ENCODE measurements around the gene FUZ. TPM values are rescaled to one million over a fixed set of nuclear protein-coding genes. Genes with fewer than 3 reads are reported as not detected.

Gene FUZ
- total and polyA plus RNA-seq, 2 experiments from 2014 or later: 11.7 to 21.1 TPM

- no peaks in the 10 kb centered on the region for H3K79me2 ChIP-seq (ENCODE audit: insufficient read depth)
- no peaks in the 10 kb centered on the region for H3K9me2 ChIP-seq (ENCODE audit: insufficient read depth)
- no peaks in the 10 kb centered on the region for H3K4me1 ChIP-seq (ENCODE audit: insufficient read depth)
- no peak for DNase-seq
- no peak overlapping the region for H3K9ac ChIP-seq
- in situ Hi-C loops (cut with MboI): no loop called here
- H3K27ac ChIP-seq: no peak overlapping the region
- no peak overlapping the region for H3K4me2 ChIP-seq (ENCODE audit: unreplicated experiment)
- H3K36me3 ChIP-seq (ENCODE audit: low read depth): peaks cover 19% of the 10 kb centered on the region; the same call in 1 of the 2 replicates
- no peaks in the 10 kb centered on the region for H4K20me1 ChIP-seq (ENCODE audit: insufficient read depth)
- WGBS, 2 experiments (ENCODE audit: low coverage in 1 of 2, low lambda C conversion rate in 2 of 2, missing lambda C conversion rate in 2 of 2): 94 to 96% methylated on average over 11 of the region's 11 CpGs
- no peak overlapping the region for H2AFZ ChIP-seq
- H3K4me3 ChIP-seq: no peak overlapping the region
- no peaks in the 10 kb centered on the region for H3F3A ChIP-seq (ENCODE audit: insufficient read depth)
- H3K9me3 ChIP-seq (ENCODE audit: low read depth): no peaks in the 10 kb centered on the region
- H3K27me3 ChIP-seq (replicated peaks; ENCODE audit: insufficient read depth): no peaks in the 10 kb centered on the region
- TF ChIP-seq EZH2 (IDR thresholded peaks at IDR 0.05; ENCODE audit: insufficient read depth, poor library complexity, severe bottlenecking) (no peak), EZH2phosphoT487 (IDR thresholded peaks at IDR 0.05; ENCODE audit: insufficient read depth, low read depth) (no peak)
Measured at GRCh38 chr19:49798574-49798973, 14.5 kb downstream of the FUZ start.

GRCh38 chr19:49795615-49796014 lies 17.5 kb downstream of the FUZ start:
- Histone ChIP-seq H2AFZ (no peak overlapping the region), H3K4me2 (ENCODE audit: unreplicated experiment) (no peak overlapping the region), H3K9ac (no peak overlapping the region), H3K27me3 (replicated peaks; ENCODE audit: insufficient read depth) (no peaks in the 10 kb centered on the region), H3K27ac (no peak overlapping the region), H3K4me1 (ENCODE audit: insufficient read depth) (no peaks in the 10 kb centered on the region; the same call in 1 of the 2 replicates), H4K20me1 (ENCODE audit: insufficient read depth) (no peaks in the 10 kb centered on the region), H3K4me3 (no peak overlapping the region), H3K9me2 (ENCODE audit: insufficient read depth) (no peaks in the 10 kb centered on the region), H3K79me2 (ENCODE audit: insufficient read depth) (peaks cover 9% of the 10 kb centered on the region), H3K9me3 (ENCODE audit: low read depth) (no peaks in the 10 kb centered on the region), H3F3A (ENCODE audit: insufficient read depth) (no peaks in the 10 kb centered on the region), H3K36me3 (ENCODE audit: low read depth) (peaks cover 18% of the 10 kb centered on the region; the same call in 1 of the 2 replicates)
- 91 to 94% methylated on average over 19 to 20 of the region's 20 CpGs for WGBS, 2 experiments (ENCODE audit: low coverage in 1 of 2, low lambda C conversion rate in 2 of 2, missing lambda C conversion rate in 2 of 2)
- in situ Hi-C loops (cut with MboI): no loop called here
- no peak for DNase-seq
- TF ChIP-seq EZH2phosphoT487 (IDR thresholded peaks at IDR 0.05; ENCODE audit: insufficient read depth, low read depth) (no peak), EZH2 (IDR thresholded peaks at IDR 0.05; ENCODE audit: insufficient read depth, poor library complexity, severe bottlenecking) (no peak)

- H3F3A ChIP-seq (ENCODE audit: insufficient read depth): no peaks in the 10 kb centered on the region
- no peak overlapping the region for H2AFZ ChIP-seq
- peaks cover 29% of the 10 kb centered on the region for H3K79me2 ChIP-seq (ENCODE audit: insufficient read depth)
- H3K9me3 ChIP-seq (ENCODE audit: low read depth): no peaks in the 10 kb centered on the region
- WGBS, 2 experiments (ENCODE audit: low coverage in 1 of 2, low lambda C conversion rate in 2 of 2, missing lambda C conversion rate in 2 of 2): 60 to 64% methylated on average over 6 of the region's 6 CpGs
- peaks cover 18% of the 10 kb centered on the region; the same call in 1 of the 2 replicates for H3K36me3 ChIP-seq (ENCODE audit: low read depth)
- H3K4me3 ChIP-seq: no peak overlapping the region
- in situ Hi-C loops (cut with MboI): no loop called here
- no peaks in the 10 kb centered on the region for H3K27me3 ChIP-seq (replicated peaks; ENCODE audit: insufficient read depth)
- no peak overlapping the region for H3K4me2 ChIP-seq (ENCODE audit: unreplicated experiment)
- no peak overlapping the region for H3K9ac ChIP-seq
- no peaks in the 10 kb centered on the region; the same call in 1 of the 2 replicates for H3K4me1 ChIP-seq (ENCODE audit: insufficient read depth)
- TF ChIP-seq EZH2 (IDR thresholded peaks at IDR 0.05; ENCODE audit: insufficient read depth, poor library complexity, severe bottlenecking) (no peak), EZH2phosphoT487 (IDR thresholded peaks at IDR 0.05; ENCODE audit: insufficient read depth, low read depth) (no peak)
- no peaks in the 10 kb centered on the region for H4K20me1 ChIP-seq (ENCODE audit: insufficient read depth)
- DNase-seq: peak; percentile 73
- no peaks in the 10 kb centered on the region for H3K9me2 ChIP-seq (ENCODE audit: insufficient read depth)
- no peak overlapping the region for H3K27ac ChIP-seq
Measured at GRCh38 chr19:49793561-49793840, 19.6 kb downstream of the FUZ start.

- no peaks in the 10 kb centered on the region for H4K20me1 ChIP-seq (ENCODE audit: insufficient read depth)
- H3K4me3 ChIP-seq: no peak overlapping the region
- H3K79me2 ChIP-seq (ENCODE audit: insufficient read depth): peaks cover 33% of the 10 kb centered on the region
- H3K4me2 ChIP-seq (ENCODE audit: unreplicated experiment): no peak overlapping the region
- no peaks in the 10 kb centered on the region; the same call in 1 of the 2 replicates for H3K4me1 ChIP-seq (ENCODE audit: insufficient read depth)
- DNase-seq: no peak
- no peaks in the 10 kb centered on the region for H3K27me3 ChIP-seq (replicated peaks; ENCODE audit: insufficient read depth)
- no peaks in the 10 kb centered on the region for H3K9me3 ChIP-seq (ENCODE audit: low read depth)
- no peak overlapping the region for H2AFZ ChIP-seq
- in situ Hi-C loops (cut with MboI): no loop called here
- H3K36me3 ChIP-seq (ENCODE audit: low read depth): peaks cover 18% of the 10 kb centered on the region; the same call in 1 of the 2 replicates
- TF ChIP-seq EZH2phosphoT487 (IDR thresholded peaks at IDR 0.05; ENCODE audit: insufficient read depth, low read depth) (no peak), EZH2 (IDR thresholded peaks at IDR 0.05; ENCODE audit: insufficient read depth, poor library complexity, severe bottlenecking) (no peak)
- H3F3A ChIP-seq (ENCODE audit: insufficient read depth): no peaks in the 10 kb centered on the region
- no peak overlapping the region for H3K27ac ChIP-seq
- no peak overlapping the region for H3K9ac ChIP-seq
- WGBS, 2 experiments (ENCODE audit: low coverage in 1 of 2, low lambda C conversion rate in 2 of 2, missing lambda C conversion rate in 2 of 2): 87 to 90% methylated on average over 20 to 22 of the region's 22 CpGs
- H3K9me2 ChIP-seq (ENCODE audit: insufficient read depth): no peaks in the 10 kb centered on the region
Measured at GRCh38 chr19:49792829-49793560, 20.1 kb downstream of the FUZ start.

Measured in GM23248 (cell line).